Osteoblast (primary cell): ENCODE data around the gene FGF3. TPM values are rescaled to one million over a fixed set of nuclear protein-coding genes. Genes with fewer than 3 reads are reported as not detected.

Experiments used
- DNase-seq: peaks from one replicate; pipeline ENCODE4 v3.0.0; 2011; ENCODE audit warnings: low spot score, mixed read lengths; ENCODE audit not compliant: insufficient read length; ENCODE audit errors: missing footprints
- H2AFZ ChIP-seq: 2 replicates; pipeline ENCODE4 v1.6.0; 2011; ENCODE audit warnings: mild to moderate bottlenecking, low read length
- H3K27ac ChIP-seq: 2 replicates; pipeline ENCODE4 v1.5.1; 2011; ENCODE audit warnings: mild to moderate bottlenecking, low read depth, low read length, moderate library complexity
- H3K27me3 ChIP-seq: 2 replicates; pipeline ENCODE4 v1.6.0; 2012; ENCODE audit warnings: mild to moderate bottlenecking, control low read depth, inconsistent platforms, low read length, moderate library complexity; ENCODE audit not compliant: insufficient read depth
- H3K36me3 ChIP-seq: 2 replicates; pipeline ENCODE4 v1.5.1; 2011; ENCODE audit warnings: mild to moderate bottlenecking, low read length, control low read depth, moderate library complexity; ENCODE audit not compliant: insufficient read depth
- H3K4me1 ChIP-seq: 2 replicates; pipeline ENCODE4 v1.5.1; 2011; ENCODE audit warnings: mild to moderate bottlenecking, low read length, control low read depth, moderate library complexity; ENCODE audit not compliant: insufficient read depth
- H3K4me2 ChIP-seq: 2 replicates; pipeline ENCODE4 v1.6.0; 2011; ENCODE audit warnings: mild to moderate bottlenecking, low read length; ENCODE audit not compliant: insufficient read depth
- H3K4me3 ChIP-seq: fragments of 200-600 bp; sonication (generic); 3 replicates; pipeline ENCODE4 v1.5.1; 2012; ENCODE audit warnings: mild to moderate bottlenecking, low read length, inconsistent platforms; ENCODE audit not compliant: insufficient read depth
- H3K79me2 ChIP-seq: 2 replicates; pipeline ENCODE4 v1.6.0; 2012; ENCODE audit warnings: mild to moderate bottlenecking, low read length, control low read depth, inconsistent platforms; ENCODE audit not compliant: insufficient read depth
- H3K9me3 ChIP-seq: 2 replicates; pipeline ENCODE4 v1.5.1; 2011; ENCODE audit warnings: low read depth, low read length, control low read depth
- H4K20me1 ChIP-seq: 2 replicates; pipeline ENCODE4 v1.6.0; 2012; ENCODE audit warnings: mild to moderate bottlenecking, low read length, control low read depth; ENCODE audit not compliant: insufficient read depth
- total RNA-seq: library from RNA; depleted of rRNA; stranded (reverse); fragments of >200 nt; gene quantifications from 2 replicates; pipeline ENCODE4 v1.2.3, GENCODE V29; 2012
- TF ChIP-seq, protein P1 (sequence below): IDR thresholded peaks from 2 replicates; pipeline ENCODE4 v1.5.1; 2011; ENCODE audit warnings: mild to moderate bottlenecking, low read depth, low read length, moderate library complexity; ENCODE audit errors: extremely low read depth

Gene FGF3
- total RNA-seq, 1 donor = not detected

DNA sequence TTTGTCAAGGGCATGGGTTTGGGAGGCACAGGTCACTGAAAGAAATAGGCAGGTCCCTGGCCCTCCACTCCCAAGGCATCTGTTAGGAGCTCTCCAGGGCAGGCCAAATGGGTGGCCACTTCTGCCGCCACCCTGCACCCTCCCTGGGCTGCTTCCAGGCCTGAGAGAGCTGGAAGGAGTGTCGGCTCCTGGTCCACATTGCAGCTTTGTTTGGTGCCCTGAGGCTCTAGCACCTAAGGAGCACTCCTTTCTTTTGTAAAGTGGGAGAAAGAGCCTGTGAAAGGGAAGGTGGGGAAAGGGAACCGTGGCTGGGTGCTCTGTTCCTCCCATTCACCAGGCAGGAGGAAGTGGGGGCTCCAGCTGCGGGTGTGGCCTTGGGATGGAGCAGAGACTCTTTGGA is 31.8 kb downstream of the FGF3 start:
- no peaks in the 10 kb centered on the region for H4K20me1 ChIP-seq
- H3K27ac ChIP-seq = no peak overlapping the region
- DNase-seq = no peak
- no peaks in the 10 kb centered on the region for H3K36me3 ChIP-seq
- H3K27me3 ChIP-seq = peaks cover 15% of the 10 kb centered on the region
- no peaks in the 10 kb centered on the region for H3K9me3 ChIP-seq
- TF ChIP-seq, protein P1, sequence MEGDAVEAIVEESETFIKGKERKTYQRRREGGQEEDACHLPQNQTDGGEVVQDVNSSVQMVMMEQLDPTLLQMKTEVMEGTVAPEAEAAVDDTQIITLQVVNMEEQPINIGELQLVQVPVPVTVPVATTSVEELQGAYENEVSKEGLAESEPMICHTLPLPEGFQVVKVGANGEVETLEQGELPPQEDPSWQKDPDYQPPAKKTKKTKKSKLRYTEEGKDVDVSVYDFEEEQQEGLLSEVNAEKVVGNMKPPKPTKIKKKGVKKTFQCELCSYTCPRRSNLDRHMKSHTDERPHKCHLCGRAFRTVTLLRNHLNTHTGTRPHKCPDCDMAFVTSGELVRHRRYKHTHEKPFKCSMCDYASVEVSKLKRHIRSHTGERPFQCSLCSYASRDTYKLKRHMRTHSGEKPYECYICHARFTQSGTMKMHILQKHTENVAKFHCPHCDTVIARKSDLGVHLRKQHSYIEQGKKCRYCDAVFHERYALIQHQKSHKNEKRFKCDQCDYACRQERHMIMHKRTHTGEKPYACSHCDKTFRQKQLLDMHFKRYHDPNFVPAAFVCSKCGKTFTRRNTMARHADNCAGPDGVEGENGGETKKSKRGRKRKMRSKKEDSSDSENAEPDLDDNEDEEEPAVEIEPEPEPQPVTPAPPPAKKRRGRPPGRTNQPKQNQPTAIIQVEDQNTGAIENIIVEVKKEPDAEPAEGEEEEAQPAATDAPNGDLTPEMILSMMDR = no peak
- no peak overlapping the region for H2AFZ ChIP-seq
- H3K79me2 ChIP-seq = no peaks in the 10 kb centered on the region
- no peaks in the 10 kb centered on the region for H3K4me1 ChIP-seq
- H3K4me2 ChIP-seq = no peak overlapping the region
- no peak overlapping the region for H3K4me3 ChIP-seq

DNA sequence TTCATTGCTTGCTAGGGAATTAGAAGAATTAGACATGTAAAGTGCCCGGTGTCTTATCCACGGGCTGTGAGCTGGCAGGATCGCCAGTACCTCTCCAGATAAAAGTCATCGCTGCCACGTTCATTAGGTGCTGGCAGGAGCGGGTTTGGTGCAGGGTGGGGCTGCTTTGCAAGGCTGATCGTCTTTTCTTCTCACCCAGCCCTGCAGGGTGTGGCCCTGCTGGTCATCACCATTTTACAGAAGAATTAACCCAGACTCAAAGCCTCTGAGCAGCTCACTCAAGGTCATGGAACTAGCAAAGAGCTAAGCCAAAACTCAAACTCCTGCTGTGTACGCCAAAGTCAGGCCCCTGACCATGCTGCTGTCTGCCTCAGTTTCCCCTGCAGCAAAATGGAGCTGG is 38.0 kb downstream of the FGF3 start:
- Histone ChIP-seq H4K20me1 (no peaks in the 10 kb centered on the region), H3K27ac (no peak overlapping the region), H3K9me3 (no peaks in the 10 kb centered on the region), H3K4me2 (no peak overlapping the region), H3K79me2 (no peaks in the 10 kb centered on the region), H3K4me3 (no peak overlapping the region), H3K36me3 (no peaks in the 10 kb centered on the region), H2AFZ (no peak overlapping the region), H3K27me3 (peaks cover 45% of the 10 kb centered on the region), H3K4me1 (no peaks in the 10 kb centered on the region)
- DNase-seq = no peak
- TF ChIP-seq, protein P1 = no peak

DNA sequence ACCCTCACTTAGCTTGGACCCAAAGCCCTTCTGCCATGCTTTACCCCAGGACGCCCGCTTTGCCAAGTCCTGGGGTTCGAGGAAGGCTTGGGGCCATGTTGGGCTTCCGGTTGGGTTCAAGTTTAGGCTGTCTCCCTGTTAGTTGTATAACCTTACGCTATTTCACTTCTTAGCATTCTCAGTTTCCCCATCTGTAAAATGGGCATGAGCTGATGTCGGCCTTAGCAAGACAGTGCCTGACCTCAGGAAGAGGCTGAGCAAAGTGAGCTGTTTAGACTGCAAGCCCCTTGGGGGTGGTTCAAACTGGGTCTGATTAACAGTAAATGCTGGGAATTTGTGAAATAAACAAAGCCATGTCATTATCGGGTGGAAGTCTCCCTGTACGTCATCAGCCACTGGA is 40.8 kb downstream of the FGF3 start:
- Histone ChIP-seq H3K9me3 (no peaks in the 10 kb centered on the region), H4K20me1 (no peaks in the 10 kb centered on the region), H3K27me3 (peaks cover 69% of the 10 kb centered on the region), H3K36me3 (no peaks in the 10 kb centered on the region), H3K4me1 (no peaks in the 10 kb centered on the region), H3K4me3 (no peak overlapping the region), H2AFZ (no peak overlapping the region), H3K79me2 (no peaks in the 10 kb centered on the region), H3K27ac (no peak overlapping the region), H3K4me2 (no peak overlapping the region)
- TF ChIP-seq, protein P1 = no peak
- no peak for DNase-seq

DNA sequence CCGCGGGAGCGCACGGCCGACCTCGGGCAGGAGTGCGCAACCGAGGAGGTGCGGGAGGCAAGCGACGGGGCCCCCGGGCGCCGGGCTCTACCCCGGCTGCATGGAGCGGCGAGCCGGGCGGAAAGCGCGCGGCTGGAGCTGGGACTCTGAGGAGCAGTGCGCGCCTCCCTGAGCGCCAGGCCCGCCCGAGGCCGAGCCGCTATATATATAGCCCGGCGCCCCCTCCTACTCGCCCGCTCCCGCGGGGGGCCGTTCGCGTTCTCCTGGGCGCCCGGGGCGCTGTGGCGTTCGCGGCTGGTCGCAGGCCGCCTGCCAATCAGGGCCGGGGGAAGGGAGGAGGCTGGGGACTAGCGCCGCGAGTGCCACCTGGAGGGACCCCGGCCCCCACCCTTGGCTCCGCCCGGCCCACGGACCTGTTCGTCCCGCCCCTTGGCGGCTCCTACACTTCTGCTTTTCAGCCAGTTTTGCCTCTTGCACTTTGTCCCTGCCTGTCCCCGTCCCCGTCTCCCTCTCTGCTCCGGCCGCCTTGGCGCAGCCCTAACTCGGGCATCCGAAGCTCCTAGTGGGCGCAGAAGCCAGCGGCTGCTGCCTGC is 44.0 kb downstream of the FGF3 start, which contains the start of gene FGF4:
Gene FGF4, minus strand, starts transcription at position 179 of the 593 bp plus-strand sequence. CDS start 257 bp downstream, outside the sequence.
- no peak within 1 kb of the TSS for H2AFZ ChIP-seq
- no peak within 1 kb of the TSS for H3K4me2 ChIP-seq

More for the DNA sequence above, 44.0 kb downstream of the FGF3 start, which contains the start of gene FGF4:
- Histone ChIP-seq H4K20me1 (no peaks in the 10 kb centered on the region), H3K27me3 (peaks cover 84% of the 10 kb centered on the region), H3K79me2 (no peaks in the 10 kb centered on the region), H3K4me3 (no peak within 1 kb of the TSS), H3K27ac (no peak within 1 kb of the TSS), H3K36me3 (no peaks in the 10 kb centered on the region), H3K9me3 (no peaks in the 10 kb centered on the region), H3K4me1 (no peaks in the 10 kb centered on the region)
- TF ChIP-seq, protein P1 = no peak
- DNase-seq = peak; percentile 77
